ENCODE data around the gene HAP1. TPM values are rescaled to one million over a fixed set of nuclear protein-coding genes. Genes with fewer than 3 reads are reported as not detected.

HAP1 gene
- total RNA-seq, 1 experiment from 2014 or later = 2.5 TPM

GRCh38 chr17:41737680-41738023 is 3.2 kb upstream of the HAP1 start:
- H2AFZ ChIP-seq (ENCODE audit: low read length) = no peak overlapping the region
- Mint-ChIP-seq H3K36me3 (ENCODE audit: insufficient read depth in 1 of 3, low read depth in 3 of 3) (no peaks in the 10 kb centered on the region; a peak in 1 of 7 replicates), H3K9me3 (no peaks in the 10 kb centered on the region), H3K4me1 (peaks cover 12 to 37% of the 10 kb centered on the region in 2 experiments), H3K27ac (no peak overlapping the region), H3K27me3 (ENCODE audit: low read depth) (peaks cover 53% of the 10 kb centered on the region), H3K4me3 (no peak overlapping the region)
- no peak overlapping the region for H2BK120ac ChIP-seq (ENCODE audit: low read depth, low read length, poor library complexity, severe bottlenecking)
- H3K14ac ChIP-seq (ENCODE audit: insufficient read depth, low read length) = no peak overlapping the region
- no peaks in the 10 kb centered on the region for H3K79me2 ChIP-seq (ENCODE audit: insufficient read depth, low read length)
- TF ChIP-seq, protein P1, sequence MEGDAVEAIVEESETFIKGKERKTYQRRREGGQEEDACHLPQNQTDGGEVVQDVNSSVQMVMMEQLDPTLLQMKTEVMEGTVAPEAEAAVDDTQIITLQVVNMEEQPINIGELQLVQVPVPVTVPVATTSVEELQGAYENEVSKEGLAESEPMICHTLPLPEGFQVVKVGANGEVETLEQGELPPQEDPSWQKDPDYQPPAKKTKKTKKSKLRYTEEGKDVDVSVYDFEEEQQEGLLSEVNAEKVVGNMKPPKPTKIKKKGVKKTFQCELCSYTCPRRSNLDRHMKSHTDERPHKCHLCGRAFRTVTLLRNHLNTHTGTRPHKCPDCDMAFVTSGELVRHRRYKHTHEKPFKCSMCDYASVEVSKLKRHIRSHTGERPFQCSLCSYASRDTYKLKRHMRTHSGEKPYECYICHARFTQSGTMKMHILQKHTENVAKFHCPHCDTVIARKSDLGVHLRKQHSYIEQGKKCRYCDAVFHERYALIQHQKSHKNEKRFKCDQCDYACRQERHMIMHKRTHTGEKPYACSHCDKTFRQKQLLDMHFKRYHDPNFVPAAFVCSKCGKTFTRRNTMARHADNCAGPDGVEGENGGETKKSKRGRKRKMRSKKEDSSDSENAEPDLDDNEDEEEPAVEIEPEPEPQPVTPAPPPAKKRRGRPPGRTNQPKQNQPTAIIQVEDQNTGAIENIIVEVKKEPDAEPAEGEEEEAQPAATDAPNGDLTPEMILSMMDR (conservative IDR thresholded peaks at IDR 0.05) = no peak
- no peak overlapping the region for H3K9ac ChIP-seq (ENCODE audit: extremely low read depth, insufficient read length, low read length)
- H2AK5ac ChIP-seq (ENCODE audit: insufficient read length, low read length) = no peak overlapping the region
- no peak overlapping the region for H2BK12ac ChIP-seq (ENCODE audit: insufficient read length, low read depth, low read length)
- H3K18ac ChIP-seq (ENCODE audit: insufficient read length, low read depth, low read length) = no peak overlapping the region
- no peaks in the 10 kb centered on the region for H3K79me1 ChIP-seq (ENCODE audit: insufficient read depth, low read depth, low read length, poor library complexity, severe bottlenecking)
- no peak overlapping the region for H3K4ac ChIP-seq (ENCODE audit: low read depth, low read length)
- no peak overlapping the region for H3T11ph ChIP-seq (ENCODE audit: low read length)
- no peak overlapping the region for H3K27ac ChIP-seq (ENCODE audit: insufficient read length, low read depth, low read length)
- H3K23me2 ChIP-seq (ENCODE audit: insufficient read length, low read depth, low read length, poor library complexity, severe bottlenecking) = peaks cover 8% of the 10 kb centered on the region
- H4K20me1 ChIP-seq (ENCODE audit: control insufficient read depth, insufficient read depth, insufficient read length) = no peaks in the 10 kb centered on the region
- H4K8ac ChIP-seq (replicated peaks; ENCODE audit: insufficient read length, low read depth, low read length) = no peak overlapping the region
- no peak overlapping the region for H2BK5ac ChIP-seq (ENCODE audit: insufficient read length, low read length)
- no peak overlapping the region for H2BK20ac ChIP-seq (ENCODE audit: low read depth, low read length, poor library complexity, severe bottlenecking)
- no CpG with 5 or more reads among the region's 5 CpGs for WGBS (ENCODE audit: extremely low coverage, insufficient read length, low lambda C conversion rate)
- H2BK15ac ChIP-seq (ENCODE audit: low read depth, low read length) = no peak overlapping the region
- H3K23ac ChIP-seq (ENCODE audit: insufficient read length, low read depth, low read length) = no peak overlapping the region
- DNase-seq = no peak
- no peak overlapping the region for H3K4me2 ChIP-seq (ENCODE audit: insufficient read depth, insufficient read length, low read length)
- no peak overlapping the region for H3K56ac ChIP-seq (ENCODE audit: insufficient read length, low read depth, low read length)
- H3K9me3 ChIP-seq (ENCODE audit: control insufficient read depth, low read depth, low read length) = no peaks in the 10 kb centered on the region
- no peak overlapping the region for H4K5ac ChIP-seq (ENCODE audit: insufficient read length, low read depth, low read length)
- H3K4me1 ChIP-seq (ENCODE audit: insufficient read depth, low read length) = no peaks in the 10 kb centered on the region
- peaks cover 14% of the 10 kb centered on the region; the same call in 1 of the 2 replicates for H3K27me3 ChIP-seq (ENCODE audit: insufficient read depth, low read length)
- no peak overlapping the region for H4K91ac ChIP-seq (ENCODE audit: insufficient read length, low read depth, low read length)
